Naive thymus-derived CD8-positive, alpha-beta T cell (primary cell): Measurements from ENCODE around the gene DNAH17. TPM values are rescaled to one million over a fixed set of nuclear protein-coding genes. Genes with fewer than 3 reads are reported as not detected.

Experiments used
- ATAC-seq, 2 donors: fragments of 150-1000 bp; cut with Tn5 transposase in 1 of 2; sonication (Bioruptor Pico), chemical (Tn5 transposase) in 1 of 2; 1 replicate in 1 of 2; 2 replicates in 1 of 2; pipeline ENCODE4 v1.10.0; 2021; ENCODE audit warnings: mild to moderate bottlenecking in 2 of 2, moderate library complexity in 2 of 2
- POLR2A ChIA-PET: fragments of 350-600 bp; sonication (Branson Sonifier 250); formaldehyde crosslinking; loops from one replicate; lab custom pipeline; 2021; ENCODE audit warnings: antibody characterized with exemption; lab: Charles Lee
- DNase-seq, 10 donors: peaks; one replicate each; pipeline versions ENCODE4 v3.0.0 to v3.0.0-alpha.2; 2020 to 2022
- H3K27ac Mint-ChIP-seq, 10 donors: one replicate each; pipeline ENCODE4 v1.8.0; 2020 to 2022; ENCODE audit warnings: mild to moderate bottlenecking in 10 of 10, mixed read lengths in 10 of 10, moderate library complexity in 4 of 10, inconsistent platforms in 1 of 10
- H3K27me3 Mint-ChIP-seq, 5 donors: one replicate each; pipeline ENCODE4 v1.8.0; 2021 to 2022; ENCODE audit warnings: mixed read lengths in 5 of 5
- H3K36me3 Mint-ChIP-seq, 3 donors: one replicate each; pipeline ENCODE4 v1.8.0; 2020 to 2022; ENCODE audit warnings: mixed read lengths in 3 of 3, mild to moderate bottlenecking in 2 of 3, inconsistent platforms in 1 of 3
- H3K4me1 Mint-ChIP-seq, 4 donors: one replicate each; pipeline ENCODE4 v1.8.0; 2021 to 2022; ENCODE audit warnings: mixed read lengths in 4 of 4
- H3K4me3 Mint-ChIP-seq, 10 donors: one replicate each; pipeline ENCODE4 v1.8.0; 2020 to 2022; ENCODE audit warnings: mild to moderate bottlenecking in 10 of 10, mixed read lengths in 10 of 10, moderate library complexity in 6 of 10, inconsistent platforms in 1 of 10
- H3K9me3 Mint-ChIP-seq, 9 donors: one replicate each; pipeline ENCODE4 v1.8.0; 2020 to 2022; ENCODE audit warnings: mixed read lengths in 9 of 9, mild to moderate bottlenecking in 3 of 9, inconsistent platforms in 1 of 9, moderate library complexity in 1 of 9
- polyA plus RNA-seq, 3 donors: library from polyadenylated mRNA; unstranded; fragments of 300-500 nt; fragmentation: Illumina TruSeq; gene quantifications; one replicate each; pipeline ENCODE4 v1.2.3, GENCODE V29; 2021
- total RNA-seq, 8 experiments: library from RNA in 2 of 8; stranded (reverse) in 2 of 8; gene quantifications; one replicate each; pipeline ENCODE4 v1.2.3 and lab custom pipeline; 2021 to 2026

Gene DNAH17
- total and polyA plus RNA-seq, 5 experiments from 2014 or later = 0.28 to 0.81 (median 0.38) TPM; not detected in 2

GRCh38 chr17:78490156-78490555, 87.0 kb downstream of the DNAH17 start:
- no peak overlapping the region for H3K4me3 Mint-ChIP-seq
- H3K4me1 Mint-ChIP-seq = peaks cover 0 to 3% (median 2%) of the 10 kb centered on the region in 4 donors
- POLR2A ChIA-PET = no interaction called here
- H3K36me3 Mint-ChIP-seq = no peaks in the 10 kb centered on the region
- H3K27me3 Mint-ChIP-seq = no peaks in the 10 kb centered on the region
- DNase-seq (no peak), ATAC-seq (no peak)
- no peaks in the 10 kb centered on the region for H3K9me3 Mint-ChIP-seq
- peak overlapping the region in 1 of 10 donors; percentile 35 for H3K27ac Mint-ChIP-seq

GRCh38 chr17:78488867-78489634, 88.1 kb downstream of the DNAH17 start:
- Mint-ChIP-seq H3K9me3 (no peaks in the 10 kb centered on the region), H3K36me3 (no peaks in the 10 kb centered on the region), H3K27me3 (peaks cover 0 to 4% (median 1%) of the 10 kb centered on the region in 5 donors), H3K4me1 (peaks cover 7 to 12% (median 10%) of the 10 kb centered on the region in 4 donors), H3K27ac (peak overlapping the region in 1 of 10 donors; percentile 2), H3K4me3 (no peak overlapping the region)
- DNase-seq (no peak), ATAC-seq (no peak)
- POLR2A ChIA-PET = no interaction called here

GRCh38 chr17:78488156-78488555, 89.0 kb downstream of the DNAH17 start:
- no peaks in the 10 kb centered on the region for H3K9me3 Mint-ChIP-seq
- H3K27me3 Mint-ChIP-seq = peaks cover 0 to 4% (median 1%) of the 10 kb centered on the region in 5 donors
- ATAC-seq = no peak
- H3K4me1 Mint-ChIP-seq = peaks cover 7 to 14% (median 11%) of the 10 kb centered on the region in 4 donors
- POLR2A ChIA-PET = no interaction called here
- H3K27ac Mint-ChIP-seq = peak overlapping the region in 1 of 10 donors; percentile 25
- H3K4me3 Mint-ChIP-seq = no peak overlapping the region
- no peak for DNase-seq
- H3K36me3 Mint-ChIP-seq = no peaks in the 10 kb centered on the region

- Mint-ChIP-seq H3K4me1 (peaks cover 7 to 14% (median 11%) of the 10 kb centered on the region in 4 donors), H3K36me3 (no peaks in the 10 kb centered on the region), H3K4me3 (no peak overlapping the region), H3K27ac (no peak overlapping the region), H3K9me3 (no peaks in the 10 kb centered on the region), H3K27me3 (peaks cover 0 to 10% (median 5%) of the 10 kb centered on the region in 5 donors)
- POLR2A ChIA-PET = interaction anchor here (0.6 to 0.7 kb wide), 2 partner anchors 239 to 459 kb away, joined by 3 to 4 read pairs; no protein-coding TSS in a partner anchor
- ATAC-seq = no peak
- DNase-seq = no peak
These were observed 90.1 kb downstream of the DNAH17 start for GRCh38 chr17:78486946-78487680.

GRCh38 chr17:78486228-78486802, 90.9 kb downstream of the DNAH17 start:
- Mint-ChIP-seq H3K27me3 (peaks cover 0 to 10% (median 5%) of the 10 kb centered on the region in 5 donors), H3K4me1 (peaks cover 6 to 14% (median 11%) of the 10 kb centered on the region in 4 donors)

GRCh38 chr17:78485290-78486168, 91.7 kb downstream of the DNAH17 start:
- Mint-ChIP-seq H3K4me1 (peaks cover 6 to 14% (median 10%) of the 10 kb centered on the region in 4 donors), H3K9me3 (no peaks in the 10 kb centered on the region), H3K27me3 (peaks cover 0 to 10% (median 5%) of the 10 kb centered on the region in 5 donors), H3K27ac (peak overlapping the region in 2 of 10 donors; percentile 69 to 80), H3K4me3 (peak overlapping the region in 6 of 10 donors; percentile 3 to 84 (median 74)), H3K36me3 (no peaks in the 10 kb centered on the region)
- DNase-seq (no peak), ATAC-seq (no peak)
- POLR2A ChIA-PET = interaction anchor here (0.6 kb wide), 1 partner anchor 309 kb away, joined by 7 read pairs; no protein-coding TSS in a partner anchor

More at GRCh38 chr17:78486228-78486802, 90.9 kb downstream of the DNAH17 start:
- DNase-seq = no peak
- ATAC-seq = no peak
- no peaks in the 10 kb centered on the region for H3K36me3 Mint-ChIP-seq
- no peaks in the 10 kb centered on the region for H3K9me3 Mint-ChIP-seq
- H3K27ac Mint-ChIP-seq = peak overlapping the region in 1 of 10 donors; percentile 43
- no peak overlapping the region for H3K4me3 Mint-ChIP-seq
- POLR2A ChIA-PET = no interaction called here

GRCh38 chr17:78484271-78485246, 92.6 kb downstream of the DNAH17 start:
- peaks cover 0 to 10% (median 5%) of the 10 kb centered on the region in 5 donors for H3K27me3 Mint-ChIP-seq
- no peaks in the 10 kb centered on the region for H3K36me3 Mint-ChIP-seq
- H3K4me1 Mint-ChIP-seq = peaks cover 6 to 14% (median 10%) of the 10 kb centered on the region in 4 donors
- POLR2A ChIA-PET = interaction anchor here (0.6 kb wide), 2 partner anchors 238 to 310 kb away, joined by 3 to 7 read pairs; no protein-coding TSS in a partner anchor
- ATAC-seq (peak; percentile 98 to 99), DNase-seq (peak; percentile 45 to 82 (median 70))
- peak overlapping the region; percentile 57 to 84 (median 72) for H3K4me3 Mint-ChIP-seq
- H3K9me3 Mint-ChIP-seq = no peaks in the 10 kb centered on the region
- H3K27ac Mint-ChIP-seq = peak overlapping the region in 4 of 10 donors; percentile 27 to 82 (median 68)

GRCh38 chr17:78479369-78479768, 97.8 kb downstream of the DNAH17 start:
- POLR2A ChIA-PET = no interaction called here
- Mint-ChIP-seq H3K27me3 (peaks cover 0 to 9% (median 5%) of the 10 kb centered on the region in 5 donors), H3K4me1 (peaks cover 3 to 15% (median 9%) of the 10 kb centered on the region in 4 donors), H3K4me3 (no peak overlapping the region), H3K36me3 (no peaks in the 10 kb centered on the region), H3K27ac (no peak overlapping the region), H3K9me3 (no peaks in the 10 kb centered on the region)
- no peak for ATAC-seq
- DNase-seq = no peak

GRCh38 chr17:78478757-78479297, 98.4 kb downstream of the DNAH17 start:
- ATAC-seq (no peak), DNase-seq (no peak)
- Mint-ChIP-seq H3K36me3 (no peaks in the 10 kb centered on the region), H3K9me3 (no peaks in the 10 kb centered on the region), H3K4me1 (peaks cover 0 to 13% (median 4%) of the 10 kb centered on the region in 4 donors), H3K27ac (no peak overlapping the region), H3K4me3 (no peak overlapping the region), H3K27me3 (peaks cover 0 to 6% (median 4%) of the 10 kb centered on the region in 5 donors)
- POLR2A ChIA-PET = no interaction called here

GRCh38 chr17:78477913-78478756, 99.1 kb downstream of the DNAH17 start:
- no peaks in the 10 kb centered on the region for H3K9me3 Mint-ChIP-seq
- ATAC-seq (no peak), DNase-seq (no peak)
- H3K4me3 Mint-ChIP-seq = no peak overlapping the region
- H3K27me3 Mint-ChIP-seq = peaks cover 0 to 6% (median 4%) of the 10 kb centered on the region in 5 donors
- POLR2A ChIA-PET = no interaction called here
- no peak overlapping the region for H3K27ac Mint-ChIP-seq
- H3K36me3 Mint-ChIP-seq = no peaks in the 10 kb centered on the region
- H3K4me1 Mint-ChIP-seq = peaks cover 0 to 13% (median 4%) of the 10 kb centered on the region in 4 donors
